ENCODE measurements around the gene TIE1. TPM values are rescaled to one million over a fixed set of nuclear protein-coding genes. Genes with fewer than 3 reads are reported as not detected.

Gene TIE1
- total RNA-seq, 1 experiment from 2014 or later: not detected

DNA sequence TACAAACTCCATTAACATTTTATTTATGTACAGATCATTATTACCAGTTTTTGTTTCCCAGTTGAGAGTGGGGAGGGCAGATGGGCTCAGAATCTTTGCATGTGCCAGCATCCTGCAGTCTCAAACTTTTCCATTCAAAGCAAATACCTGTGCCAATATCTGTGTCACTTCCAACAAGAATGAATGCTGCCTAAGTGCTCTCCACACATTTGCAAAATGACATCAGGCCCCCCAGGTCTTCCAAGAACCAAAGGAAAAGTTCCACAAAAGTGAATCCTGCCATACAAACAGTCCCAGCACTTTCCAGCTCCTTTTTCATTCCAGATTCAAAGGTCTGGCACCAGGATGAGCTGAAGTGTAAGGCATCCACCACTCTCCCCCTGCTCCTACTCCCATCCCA lies 1.7 kb upstream of the TIE1 start:
- BruUV-seq (replicated peaks): no TSS peak

DNA sequence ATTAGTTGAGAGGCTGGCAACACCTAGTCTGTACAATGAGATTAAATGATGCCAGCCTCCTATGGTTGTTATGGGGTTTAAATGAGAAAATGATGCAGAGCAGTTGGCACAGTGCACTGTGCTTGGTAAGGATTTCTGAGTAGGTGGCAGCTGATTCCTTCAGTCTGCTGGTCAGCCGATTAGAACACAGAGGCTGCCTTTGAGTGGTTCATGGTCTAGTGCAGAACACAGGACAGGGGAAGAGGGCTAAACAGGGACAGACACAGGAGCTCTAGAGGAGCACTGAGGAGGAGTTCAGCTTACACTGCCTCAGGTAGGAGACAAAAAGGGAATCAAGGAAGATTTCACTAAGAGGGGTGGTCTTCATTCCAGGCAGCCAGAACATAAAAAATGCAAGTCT lies 1.4 kb downstream of the TIE1 start:
- no peaks in the 10 kb centered on the region for H3K27me3 ChIP-seq (ENCODE audit: insufficient read depth, low read depth)
- TF ChIP-seq EZH2 (IDR thresholded peaks at IDR 0.05; ENCODE audit: low read depth): no peak
- TF ChIP-seq, protein P1, sequence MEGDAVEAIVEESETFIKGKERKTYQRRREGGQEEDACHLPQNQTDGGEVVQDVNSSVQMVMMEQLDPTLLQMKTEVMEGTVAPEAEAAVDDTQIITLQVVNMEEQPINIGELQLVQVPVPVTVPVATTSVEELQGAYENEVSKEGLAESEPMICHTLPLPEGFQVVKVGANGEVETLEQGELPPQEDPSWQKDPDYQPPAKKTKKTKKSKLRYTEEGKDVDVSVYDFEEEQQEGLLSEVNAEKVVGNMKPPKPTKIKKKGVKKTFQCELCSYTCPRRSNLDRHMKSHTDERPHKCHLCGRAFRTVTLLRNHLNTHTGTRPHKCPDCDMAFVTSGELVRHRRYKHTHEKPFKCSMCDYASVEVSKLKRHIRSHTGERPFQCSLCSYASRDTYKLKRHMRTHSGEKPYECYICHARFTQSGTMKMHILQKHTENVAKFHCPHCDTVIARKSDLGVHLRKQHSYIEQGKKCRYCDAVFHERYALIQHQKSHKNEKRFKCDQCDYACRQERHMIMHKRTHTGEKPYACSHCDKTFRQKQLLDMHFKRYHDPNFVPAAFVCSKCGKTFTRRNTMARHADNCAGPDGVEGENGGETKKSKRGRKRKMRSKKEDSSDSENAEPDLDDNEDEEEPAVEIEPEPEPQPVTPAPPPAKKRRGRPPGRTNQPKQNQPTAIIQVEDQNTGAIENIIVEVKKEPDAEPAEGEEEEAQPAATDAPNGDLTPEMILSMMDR (conservative IDR thresholded peaks at IDR 0.05): no peak
- no peaks in the 10 kb centered on the region for H3K79me2 ChIP-seq (ENCODE audit: low read depth)
- intact Hi-C loops (cut with micrococcal nuclease; ENCODE audit: unreplicated experiment): no loop called here
- no peaks in the 10 kb centered on the region for H4K20me1 ChIP-seq (ENCODE audit: insufficient read depth)
- BruUV-seq (replicated peaks): no TSS peak
- ChIA-PET CTCF (no interaction called here), POLR2A (ENCODE audit: unreplicated experiment) (no interaction called here)
- H3K4me1 ChIP-seq (replicated peaks; ENCODE audit: insufficient read depth): no peaks in the 10 kb centered on the region
- H3K4me2 ChIP-seq: no peak overlapping the region
- no peak overlapping the region for H3K27ac ChIP-seq
- no peaks in the 10 kb centered on the region for H3K9me2 ChIP-seq (ENCODE audit: insufficient read depth)
- H3K36me3 ChIP-seq (ENCODE audit: low read depth): no peaks in the 10 kb centered on the region
- no peaks in the 10 kb centered on the region for H3K9me3 ChIP-seq (ENCODE audit: insufficient read depth, low read depth)
- H3F3A ChIP-seq (ENCODE audit: insufficient read depth, low read depth): no peaks in the 10 kb centered on the region
- no peak overlapping the region for H2AFZ ChIP-seq
- DNase-seq: no peak
- no peak overlapping the region for H3K4me3 ChIP-seq

More for the DNA sequence above, 1.7 kb upstream of the TIE1 start:
- Histone ChIP-seq H3K4me3 (no peak overlapping the region), H3F3A (ENCODE audit: insufficient read depth, low read depth) (peaks cover 12% of the 10 kb centered on the region; the same call in 1 of the 2 replicates), H2AFZ (no peak overlapping the region), H3K27ac (no peak overlapping the region), H3K9me3 (ENCODE audit: insufficient read depth, low read depth) (no peaks in the 10 kb centered on the region), H3K36me3 (ENCODE audit: low read depth) (no peaks in the 10 kb centered on the region), H4K20me1 (ENCODE audit: insufficient read depth) (no peaks in the 10 kb centered on the region), H3K27me3 (ENCODE audit: insufficient read depth, low read depth) (no peaks in the 10 kb centered on the region), H3K9me2 (ENCODE audit: insufficient read depth) (no peaks in the 10 kb centered on the region), H3K4me2 (no peak overlapping the region), H3K79me2 (ENCODE audit: low read depth) (no peaks in the 10 kb centered on the region), H3K4me1 (replicated peaks; ENCODE audit: insufficient read depth) (peaks cover 30% of the 10 kb centered on the region)
- ChIA-PET POLR2A (ENCODE audit: unreplicated experiment) (no interaction called here), CTCF (no interaction called here)
- TF ChIP-seq, protein P1 (conservative IDR thresholded peaks at IDR 0.05): no peak
- intact Hi-C loops (cut with micrococcal nuclease; ENCODE audit: unreplicated experiment): no loop called here
- DNase-seq: no peak

DNA sequence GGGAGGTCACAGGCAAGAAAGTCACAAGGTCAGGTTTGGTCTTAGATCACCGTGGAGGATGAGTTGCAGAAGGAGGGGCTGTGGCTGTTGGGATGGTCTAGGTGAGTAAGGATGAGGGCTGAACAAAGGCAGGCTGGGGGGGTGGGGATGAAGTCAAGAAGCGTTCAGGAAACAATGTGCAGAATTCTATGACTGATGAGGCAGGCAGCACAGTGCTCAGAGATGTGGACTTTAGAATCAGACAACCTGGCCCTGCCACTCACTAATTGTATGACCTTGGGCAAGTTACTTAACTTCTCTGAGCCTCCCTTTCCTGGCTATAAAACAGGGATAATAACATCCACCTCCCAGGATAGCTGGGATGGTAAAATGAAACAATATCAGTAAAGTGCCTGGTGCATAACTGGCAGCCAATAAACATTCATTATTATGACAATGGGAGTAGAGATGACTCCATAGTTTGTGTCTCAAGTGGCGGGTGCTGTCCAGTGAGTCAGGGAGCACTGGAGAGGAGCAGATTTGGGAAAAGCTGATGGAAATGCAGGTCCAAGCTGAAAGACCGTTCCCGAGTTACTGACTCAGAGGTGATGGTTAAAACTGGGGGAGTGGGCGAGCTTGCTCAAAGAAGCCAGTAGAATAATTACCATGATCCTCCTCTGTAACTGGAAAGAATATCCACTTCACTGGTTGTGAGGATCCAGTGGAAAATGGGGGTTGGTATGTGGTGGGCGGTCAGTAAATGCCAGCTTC lies 2.1 kb downstream of the TIE1 start:
- intact Hi-C loops (cut with micrococcal nuclease; ENCODE audit: unreplicated experiment): no loop called here
- no peaks in the 10 kb centered on the region for H4K20me1 ChIP-seq (ENCODE audit: insufficient read depth)
- BruUV-seq (replicated peaks): no TSS peak
- no peaks in the 10 kb centered on the region for H3K4me1 ChIP-seq (replicated peaks; ENCODE audit: insufficient read depth)
- H3K79me2 ChIP-seq (ENCODE audit: low read depth): no peaks in the 10 kb centered on the region
- H3F3A ChIP-seq (ENCODE audit: insufficient read depth, low read depth): no peaks in the 10 kb centered on the region
- no peaks in the 10 kb centered on the region for H3K36me3 ChIP-seq (ENCODE audit: low read depth)
- DNase-seq: no peak
- TF ChIP-seq, protein P1 (conservative IDR thresholded peaks at IDR 0.05): no peak
- no peak for TF ChIP-seq EZH2 (IDR thresholded peaks at IDR 0.05; ENCODE audit: low read depth)
- H3K27ac ChIP-seq: no peak overlapping the region
- H2AFZ ChIP-seq: no peak overlapping the region
- CTCF ChIA-PET: no interaction called here
- no peaks in the 10 kb centered on the region for H3K27me3 ChIP-seq (ENCODE audit: insufficient read depth, low read depth)
- POLR2A ChIA-PET (ENCODE audit: unreplicated experiment): interaction anchor here (0.6 kb wide), 1 partner anchor 11 kb away, joined by 6 read pairs; no protein-coding TSS in a partner anchor
- H3K9me3 ChIP-seq (ENCODE audit: insufficient read depth, low read depth): no peaks in the 10 kb centered on the region
- no peaks in the 10 kb centered on the region for H3K9me2 ChIP-seq (ENCODE audit: insufficient read depth)
- H3K4me2 ChIP-seq: no peak overlapping the region
- H3K4me3 ChIP-seq: no peak overlapping the region
